NCI-H774 (cell line): Measurements from ENCODE around the gene OTULIN.

Experiments
- DNase-seq: peaks from one replicate; lab custom pipeline; 2025; lab: John Stamatoyannopoulos, UW

The OTULIN gene

GRCh38 chr5:14698495-14698894 is 34.0 kb downstream of the OTULIN start:
- no peak for DNase-seq

- DNase-seq = no peak
Observed at GRCh38 chr5:14699159-14699558, 34.6 kb downstream of the OTULIN start.

- DNase-seq = no peak
Observed at GRCh38 chr5:14699807-14700400, 35.4 kb downstream of the OTULIN start.

GRCh38 chr5:14700478-14701436 is 36.2 kb downstream of the OTULIN start:
- no peak for DNase-seq

GRCh38 chr5:14701556-14701955 is 37.0 kb downstream of the OTULIN start:
- no peak for DNase-seq

GRCh38 chr5:14702238-14702839 is 37.8 kb downstream of the OTULIN start:
- DNase-seq = no peak

- no peak for DNase-seq
Observed at GRCh38 chr5:14705556-14705955, 41.0 kb downstream of the OTULIN start.

- no peak for DNase-seq
Observed at GRCh38 chr5:14706615-14707021, 42.1 kb downstream of the OTULIN start.

- no peak for DNase-seq
Observed at GRCh38 chr5:14707811-14708390, 43.4 kb downstream of the OTULIN start.

- DNase-seq = no peak
Observed at GRCh38 chr5:14708551-14708950, 44.0 kb downstream of the OTULIN start.

- no peak for DNase-seq
Observed at GRCh38 chr5:14710313-14710994, 45.9 kb downstream of the OTULIN start.

- DNase-seq = no peak
Observed at GRCh38 chr5:14712131-14712530, 47.6 kb downstream of the OTULIN start.

- DNase-seq = no peak
Observed at GRCh38 chr5:14712666-14713065, 48.1 kb downstream of the OTULIN start.

GRCh38 chr5:14713476-14714390 is 49.2 kb downstream of the OTULIN start:
- no peak for DNase-seq

GRCh38 chr5:14714706-14715105 is 50.2 kb downstream of the OTULIN start:
- DNase-seq = no peak

GRCh38 chr5:14715481-14715880 is 51.0 kb downstream of the OTULIN start:
- DNase-seq = no peak

GRCh38 chr5:14716755-14717752 is 52.5 kb downstream of the OTULIN start:
- no peak for DNase-seq

- DNase-seq = no peak
Observed at GRCh38 chr5:14718778-14719177, 54.3 kb downstream of the OTULIN start.

GRCh38 chr5:14720236-14720923 is 55.9 kb downstream of the OTULIN start:
- no peak for DNase-seq
